Neural cell (in vitro differentiated cells): Measurements from ENCODE around the gene SLC32A1.

Experiments
- CTCF ChIP-seq: fragments of 450-650 bp; IDR thresholded peaks from 2 replicates; pipeline ENCODE4 v1.5.1; 2014; ENCODE audit warnings: antibody characterized with exemption, mild to moderate bottlenecking, moderate library complexity; ENCODE audit not compliant: poor library complexity, severe bottlenecking
- EZH2 ChIP-seq: fragments of 200-600, 300-800 bp; shearing (Covaris generic), sonication (generic); IDR thresholded peaks from 2 replicates; pipeline ENCODE4 v1.6.1; 2014; ENCODE audit warnings: antibody characterized with exemption, low read length, borderline replicate concordance, mild to moderate bottlenecking; ENCODE audit not compliant: insufficient read depth, poor library complexity, severe bottlenecking
- MXI1 ChIP-seq: fragments of 450-650 bp; conservative IDR thresholded peaks from 2 replicates; pipeline ENCODE4 v1.6.1; 2014; ENCODE audit warnings: antibody characterized with exemption, mild to moderate bottlenecking; ENCODE audit not compliant: poor library complexity, severe bottlenecking
- POLR2AphosphoS5 ChIP-seq: IDR thresholded peaks from 2 replicates; pipeline ENCODE4 v1.6.1; 2012
- REST ChIP-seq: IDR thresholded peaks from 2 replicates; pipeline ENCODE4 v1.6.1; 2012; ENCODE audit warnings: borderline replicate concordance

GRCh38 chr20:38759106-38759505 is 34.8 kb downstream of the SLC32A1 start:
- TF ChIP-seq MXI1 (no peak), EZH2 (no peak), CTCF (no peak), POLR2AphosphoS5 (no peak), REST (no peak)
